Common myeloid progenitor, CD34-positive (primary cell): Measurements from ENCODE around the gene TMEM191B.
"Not testable (repeated sequence)": the region's sequence is repeated elsewhere in the genome, so short reads cannot be mapped to it uniquely, and the experiment has no call there.

Experiments used
- CTCF ChIA-PET: fragments of 350-600 bp; sonication (Branson Sonifier 250); formaldehyde crosslinking; loops from one replicate; lab custom pipeline; 2021; ENCODE audit warnings: antibody characterized with exemption; lab: Charles Lee
- POLR2A ChIA-PET: fragments of 350-600 bp; sonication (Branson Sonifier 250); formaldehyde crosslinking; loops from one replicate; lab custom pipeline; 2021; ENCODE audit warnings: antibody characterized with exemption; lab: Charles Lee
- DNase-seq, 3 donors: peaks; one replicate each; pipeline versions ENCODE4 v3.0.0 to v3.0.0-alpha.2; 2013
- H3K27ac ChIP-seq, 2 experiments: 1 replicate in 1 of 2; 2 replicates in 1 of 2; pipeline ENCODE4 v1.7.0; 2013; ENCODE audit warnings: inconsistent platforms in 2 of 2, low read length in 2 of 2, mild to moderate bottlenecking in 2 of 2, low read depth in 1 of 2, moderate library complexity in 1 of 2; ENCODE audit not compliant: severe bottlenecking in 2 of 2, insufficient read depth in 1 of 2, poor library complexity in 1 of 2
- H3K27me3 ChIP-seq, 5 experiments: replicated peaks in 2 of 5; 1 replicate in 3 of 5; 2 replicates in 2 of 5; pipeline versions ENCODE4 v1.6.1 to v1.7.0; 2013; ENCODE audit warnings: low read length in 4 of 5, mild to moderate bottlenecking in 2 of 5, moderate library complexity in 2 of 5, inconsistent platforms in 1 of 5; ENCODE audit not compliant: insufficient read depth in 5 of 5, control insufficient read depth in 4 of 5
- H3K36me3 ChIP-seq, 4 experiments: 1 replicate in 2 of 4; 2 replicates in 2 of 4; pipeline versions ENCODE4 v1.6.1 to v1.7.0; 2013; ENCODE audit warnings: low read length in 3 of 4, control low read depth in 1 of 4, mild to moderate bottlenecking in 1 of 4; ENCODE audit not compliant: control insufficient read depth in 4 of 4, insufficient read depth in 4 of 4
- H3K4me1 ChIP-seq, 4 experiments: 1 replicate in 3 of 4; 2 replicates in 1 of 4; pipeline versions ENCODE4 v1.6.1 to v1.7.1; 2013; ENCODE audit warnings: low read length in 3 of 4, mild to moderate bottlenecking in 3 of 4, control low read depth in 1 of 4, inconsistent platforms in 1 of 4, moderate library complexity in 1 of 4; ENCODE audit not compliant: control insufficient read depth in 4 of 4, insufficient read depth in 4 of 4; ENCODE audit errors: control extremely low read depth in 1 of 4
- H3K4me3 ChIP-seq, 7 experiments: 1 replicate in 4 of 7; 2 replicates in 3 of 7; pipeline versions ENCODE4 v1.5.1 to v1.7.0; 2013; ENCODE audit warnings: mild to moderate bottlenecking in 7 of 7, low read length in 6 of 7, moderate library complexity in 6 of 7, inconsistent platforms in 2 of 7, low read depth in 2 of 7, control low read depth in 1 of 7; ENCODE audit not compliant: insufficient read depth in 4 of 7, control insufficient read depth in 1 of 7; ENCODE audit errors: extremely low read depth in 1 of 7
- H3K9me3 ChIP-seq, 5 experiments: 1 replicate in 4 of 5; 2 replicates in 1 of 5; pipeline versions ENCODE4 v1.6.1 to v1.7.1; 2013; ENCODE audit warnings: low read length in 4 of 5, mild to moderate bottlenecking in 2 of 5, inconsistent platforms in 1 of 5, low read depth in 1 of 5, moderate library complexity in 1 of 5; ENCODE audit not compliant: control insufficient read depth in 4 of 5, insufficient read depth in 2 of 5; ENCODE audit errors: control extremely low read depth in 1 of 5
- WGBS: methylation state at CpG from one replicate; pipeline ENCODE4 v1.1.5; 2013; ENCODE audit not compliant: insufficient coverage; 5-methylcytosine and 5-hydroxymethylcytosine counted together

The TMEM191B gene

DNA sequence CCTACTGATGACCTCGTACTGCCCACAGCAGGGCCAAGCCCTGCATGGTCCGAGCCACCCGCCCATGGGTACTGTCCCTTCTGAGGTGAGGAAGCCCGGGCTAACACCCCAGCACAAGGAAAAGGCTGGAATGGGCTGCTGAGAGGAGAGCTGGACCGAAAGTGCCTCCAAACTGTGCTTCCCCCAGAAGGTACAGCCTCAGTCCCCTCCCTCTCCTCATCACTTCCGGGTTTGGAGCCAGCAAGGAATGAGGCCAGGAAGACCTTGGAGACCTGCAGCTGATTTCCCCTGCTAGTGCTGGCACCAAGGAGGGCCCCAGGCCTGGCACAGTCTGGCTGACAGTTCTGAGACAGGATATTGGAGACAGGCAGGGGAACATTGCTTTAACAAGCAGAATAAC lies 31.3 kb downstream of the TMEM191B start:
- CTCF ChIA-PET, H3K27me3 ChIP-seq, H3K27ac ChIP-seq, H3K4me3 ChIP-seq, H3K4me1 ChIP-seq, POLR2A ChIA-PET, DNase-seq, H3K9me3 ChIP-seq, H3K36me3 ChIP-seq: not testable (repeated sequence)
- no CpG with 5 or more reads among the region's 6 CpGs for WGBS

DNA sequence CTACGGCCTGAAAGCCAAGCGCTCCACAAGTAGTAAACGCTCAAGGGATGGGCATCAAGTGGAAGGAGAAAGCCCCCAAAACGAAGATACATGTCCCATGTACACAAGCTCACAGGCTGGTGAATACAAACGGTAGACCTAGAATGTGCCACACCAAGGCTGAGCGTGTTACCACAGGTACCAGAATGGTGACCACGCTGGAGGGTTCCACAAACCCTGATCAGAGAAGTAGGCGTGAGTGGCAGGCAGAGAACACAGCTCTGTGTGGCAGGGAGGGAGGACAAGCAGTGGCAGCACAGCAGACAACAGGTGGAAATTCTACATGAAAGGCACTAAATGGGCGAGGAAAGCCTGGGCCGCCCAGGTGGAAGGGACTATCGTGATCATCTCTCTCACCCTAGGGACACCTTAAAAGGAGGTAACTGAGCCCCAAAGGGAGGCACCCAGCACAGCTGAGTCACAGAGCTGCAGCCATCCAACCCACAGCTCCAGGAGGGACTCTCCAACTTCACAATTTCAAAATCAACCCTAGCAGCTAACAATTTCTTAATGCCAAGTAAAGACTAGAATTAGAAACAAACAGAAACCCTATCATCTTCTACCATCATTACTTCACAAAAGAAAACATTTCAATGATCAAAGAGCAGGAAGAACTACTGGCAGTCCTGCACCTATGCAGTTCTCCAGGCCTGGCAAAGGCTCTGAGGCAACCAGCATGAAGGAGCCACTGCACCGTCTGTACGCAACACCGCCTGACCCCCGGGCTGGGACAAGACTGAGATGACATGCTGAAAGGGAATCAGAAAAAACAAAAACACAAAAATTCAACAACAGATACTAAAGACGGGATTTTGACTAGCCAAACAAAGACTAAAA lies 32.7 kb downstream of the TMEM191B start:
- CTCF ChIA-PET, H3K9me3 ChIP-seq, H3K4me3 ChIP-seq, H3K36me3 ChIP-seq, H3K27me3 ChIP-seq, POLR2A ChIA-PET, DNase-seq, H3K4me1 ChIP-seq, H3K27ac ChIP-seq: not testable (repeated sequence)
- WGBS: no CpG with 5 or more reads among the region's 16 CpGs

DNA sequence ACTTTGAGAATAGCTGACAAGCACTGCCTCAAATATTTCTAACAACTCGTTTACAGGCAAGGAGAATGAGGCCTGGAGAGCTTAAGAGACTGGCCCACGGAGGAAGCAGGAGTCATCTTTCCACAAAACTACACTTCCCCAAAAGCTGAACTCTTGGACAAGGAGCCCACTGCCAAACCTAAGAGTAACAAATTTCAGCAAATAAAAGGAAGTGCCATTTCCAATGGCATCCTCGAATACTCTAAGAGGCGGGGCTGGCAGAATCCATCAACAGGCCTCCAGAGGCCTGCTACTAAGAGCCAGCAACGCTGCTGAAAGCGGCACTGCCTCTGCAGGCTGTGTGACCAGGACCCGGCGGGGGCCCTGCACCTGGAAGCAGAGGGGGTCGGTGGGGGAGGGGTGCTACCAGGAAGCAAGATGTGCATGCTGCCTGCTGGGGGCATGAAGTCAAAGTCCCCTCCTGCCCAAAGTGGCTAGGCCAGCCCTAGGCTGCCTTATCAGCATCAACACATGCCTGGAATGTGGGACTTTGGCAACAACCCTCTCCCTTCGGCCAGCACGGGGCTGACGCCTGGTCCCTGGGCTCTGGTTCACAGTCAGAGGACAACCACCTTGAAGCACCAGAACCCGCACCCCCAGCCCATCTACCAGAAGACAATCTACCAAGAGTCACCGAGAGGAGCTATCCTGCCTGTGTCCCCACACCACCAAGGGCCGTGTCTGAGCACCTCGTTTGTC lies 43.1 kb downstream of the TMEM191B start:
- WGBS: no CpG with 5 or more reads among the region's 16 CpGs
- H3K36me3 ChIP-seq, H3K9me3 ChIP-seq, CTCF ChIA-PET, H3K27me3 ChIP-seq, H3K4me1 ChIP-seq, DNase-seq, POLR2A ChIA-PET, H3K27ac ChIP-seq, H3K4me3 ChIP-seq: not testable (repeated sequence)

DNA sequence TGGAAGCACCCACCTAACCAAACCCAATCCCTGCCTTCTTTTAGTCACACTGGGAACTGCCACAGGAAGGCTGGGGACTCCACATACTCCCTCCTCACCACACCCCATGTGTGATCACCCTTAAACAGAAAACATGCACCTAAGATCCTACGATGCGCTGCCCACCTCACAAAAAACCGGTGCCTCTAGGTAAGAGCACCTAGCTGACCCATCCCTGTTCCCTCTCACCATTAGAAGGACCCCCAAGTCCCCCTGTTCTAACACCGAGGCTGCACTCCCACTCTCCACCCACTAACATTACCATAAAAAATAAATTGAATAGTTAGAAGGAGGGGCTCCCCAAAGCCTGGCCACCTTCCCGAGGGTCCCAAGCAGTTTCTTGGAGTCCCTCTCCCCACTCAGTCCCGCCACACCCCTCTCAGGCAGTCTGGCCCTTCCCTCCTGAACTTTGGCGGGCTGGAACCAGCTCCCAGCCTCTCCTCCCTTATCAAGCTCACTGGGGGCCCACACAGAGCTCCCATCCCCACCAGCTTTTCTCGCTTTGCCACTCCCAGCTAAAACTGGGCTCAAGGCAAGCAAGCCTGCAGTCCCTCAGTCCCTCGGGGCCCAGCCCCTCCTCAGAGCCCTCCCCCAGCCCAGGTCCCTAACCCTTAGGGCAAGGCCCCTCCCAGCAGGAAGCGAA lies 46.0 kb downstream of the TMEM191B start:
- DNase-seq, H3K27ac ChIP-seq, H3K36me3 ChIP-seq, POLR2A ChIA-PET, H3K4me1 ChIP-seq, H3K27me3 ChIP-seq, H3K9me3 ChIP-seq, CTCF ChIA-PET, H3K4me3 ChIP-seq: not testable (repeated sequence)
- no CpG with 5 or more reads among the region's 10 CpGs for WGBS

DNA sequence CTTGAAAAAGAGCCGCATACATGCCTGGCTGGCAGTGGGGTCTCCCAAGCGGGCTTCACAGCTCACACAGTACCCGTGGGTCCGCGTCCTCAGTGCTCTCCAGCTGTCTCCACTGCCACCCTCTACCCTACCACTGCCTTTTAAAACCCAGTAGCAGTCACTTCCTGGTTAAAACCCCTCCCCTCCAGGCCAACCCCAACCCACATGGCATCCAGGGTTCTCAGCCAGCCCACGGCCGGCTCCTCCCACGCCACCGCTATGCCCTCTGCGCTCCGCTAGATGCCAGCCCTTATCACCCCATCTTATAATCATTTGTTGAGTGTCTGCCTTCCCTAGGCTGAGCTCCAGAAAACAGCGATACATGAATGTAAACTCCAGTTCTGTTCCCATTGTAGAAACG lies 47.0 kb downstream of the TMEM191B start:
- H3K4me1 ChIP-seq, H3K4me3 ChIP-seq, H3K27me3 ChIP-seq, DNase-seq, CTCF ChIA-PET, H3K9me3 ChIP-seq, H3K36me3 ChIP-seq, POLR2A ChIA-PET, H3K27ac ChIP-seq: not testable (repeated sequence)
- WGBS: no CpG with 5 or more reads among the region's 13 CpGs

DNA sequence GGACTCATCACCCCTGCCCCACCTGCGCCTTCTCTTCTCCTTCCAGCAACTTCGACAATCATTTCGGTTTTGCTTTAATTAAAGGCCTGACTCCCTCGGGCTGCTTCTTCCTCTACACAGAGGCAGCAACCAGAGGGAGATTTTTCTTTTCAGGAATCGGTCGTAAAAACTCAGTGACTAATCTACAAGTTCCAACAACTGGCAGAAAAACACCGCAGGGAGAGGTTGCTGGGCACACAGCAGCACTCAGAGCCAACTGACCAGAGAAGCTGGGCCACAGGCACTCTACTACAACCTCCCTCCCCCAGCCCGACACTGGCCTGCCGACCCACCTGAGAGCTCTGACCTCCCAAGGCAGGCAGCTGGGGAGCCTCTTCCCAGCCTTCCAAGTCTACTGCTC lies 48.1 kb downstream of the TMEM191B start:
- WGBS: no CpG with 5 or more reads among the region's 9 CpGs
- H3K4me3 ChIP-seq, H3K9me3 ChIP-seq, DNase-seq, POLR2A ChIA-PET, H3K4me1 ChIP-seq, H3K27ac ChIP-seq, H3K36me3 ChIP-seq, H3K27me3 ChIP-seq, CTCF ChIA-PET: not testable (repeated sequence)
